Stimulated activated naive CD4-positive, alpha-beta T cell (primary cell): Measurements from ENCODE around the gene QPRT.
A peak's percentile ranks its signal among the peaks of the same experiment; 100 is the strongest.
"Not testable (repeated sequence)": the region's sequence is repeated elsewhere in the genome, so short reads cannot be mapped to it uniquely, and the experiment has no call there.

ENCODE experiments used
- DNase-seq, 6 experiments: peaks; one replicate each; lab custom pipeline; 2025; lab: John Stamatoyannopoulos, UW

Gene QPRT

GRCh38 chr16:29678691-29679267, at the start of gene QPRT:
Gene QPRT, plus strand, starts transcription at chr16:29679180. Its CDS starts 18 bp downstream, at chr16:29679198.
- no peak for DNase-seq

- not testable (repeated sequence) for DNase-seq
These were observed 49.7 kb upstream of the QPRT start for GRCh38 chr16:29629318-29629717.

- DNase-seq: not testable (repeated sequence)
These were observed 47.3 kb upstream of the QPRT start for GRCh38 chr16:29631658-29632057.

GRCh38 chr16:29635902-29636301, 43.1 kb upstream of the QPRT start:
- DNase-seq: not testable (repeated sequence)

- DNase-seq: not testable (repeated sequence)
These were observed 42.6 kb upstream of the QPRT start for GRCh38 chr16:29636368-29636767.

GRCh38 chr16:29638751-29639150, 40.2 kb upstream of the QPRT start:
- DNase-seq: not testable (repeated sequence)

GRCh38 chr16:29641561-29641960, 37.4 kb upstream of the QPRT start:
- peak in 3 of 6 experiments; percentile 17 to 38 (median 20) for DNase-seq

- no peak for DNase-seq
These were observed 35.4 kb upstream of the QPRT start for GRCh38 chr16:29643596-29643995.

- DNase-seq: no peak
These were observed 34.6 kb upstream of the QPRT start for GRCh38 chr16:29644338-29644857.

GRCh38 chr16:29644973-29645693, 33.8 kb upstream of the QPRT start:
- no peak for DNase-seq

GRCh38 chr16:29645694-29646187, 33.2 kb upstream of the QPRT start:
- no peak for DNase-seq

GRCh38 chr16:29646947-29647346, 32.0 kb upstream of the QPRT start:
- no peak for DNase-seq

- no peak for DNase-seq
These were observed 29.1 kb upstream of the QPRT start for GRCh38 chr16:29649588-29650494.

- no peak for DNase-seq
These were observed 28.2 kb upstream of the QPRT start for GRCh38 chr16:29650771-29651170.

GRCh38 chr16:29651774-29652349, 27.1 kb upstream of the QPRT start:
- no peak for DNase-seq

GRCh38 chr16:29653471-29653870, 25.5 kb upstream of the QPRT start:
- DNase-seq: no peak

- DNase-seq: not testable (repeated sequence)
These were observed 25.1 kb upstream of the QPRT start for GRCh38 chr16:29653890-29654289.

GRCh38 chr16:29656688-29657523, 22.1 kb upstream of the QPRT start:
- DNase-seq: no peak

- DNase-seq: no peak
These were observed 20.3 kb upstream of the QPRT start for GRCh38 chr16:29658705-29659104.

- peak in 1 of 6 experiments; percentile 32 for DNase-seq
These were observed 16.8 kb upstream of the QPRT start for GRCh38 chr16:29662000-29662728.
